NCI-H2029 treated with DMSO at 0.1 percent for 48 hours (cell line): ENCODE results near the gene ITPK1.

ENCODE experiments used
- DNase-seq: peaks from one replicate; lab custom pipeline; 2025; lab: John Stamatoyannopoulos, UW

The ITPK1 gene

GRCh38 chr14:92888896-92889295 lies 226.8 kb downstream of the ITPK1 start:
- no peak for DNase-seq

- no peak for DNase-seq
Observed at GRCh38 chr14:92887157-92887556, 228.6 kb downstream of the ITPK1 start.
